Neutrophil (primary cell): ENCODE results near the gene STIM2.

ENCODE experiments used
- H3K27ac ChIP-seq: fragments of 200-600 bp; sonication (generic); 2 replicates; pipeline ENCODE4 v1.5.1; 2016; ENCODE audit warnings: mild to moderate bottlenecking, moderate library complexity
- H3K27me3 ChIP-seq: fragments of 200-600 bp; sonication (generic); 2 replicates; pipeline ENCODE4 v1.6.0; 2016; ENCODE audit warnings: mild to moderate bottlenecking
- H3K36me3 ChIP-seq: fragments of 200-600 bp; sonication (generic); 2 replicates; pipeline ENCODE4 v1.5.1; 2017
- H3K4me1 ChIP-seq, 2 experiments: fragments of 200-600 bp in 1 of 2; sonication (generic) in 1 of 2; 1 replicate in 1 of 2; 2 replicates in 1 of 2; pipeline versions ENCODE4 v1.5.1 to v1.6.1; 2013 to 2016; ENCODE audit warnings: low read depth in 1 of 2, low read length in 1 of 2, mild to moderate bottlenecking in 1 of 2, moderate library complexity in 1 of 2; ENCODE audit not compliant: control insufficient read depth in 1 of 2, insufficient read depth in 1 of 2
- H3K4me3 ChIP-seq, 2 experiments: fragments of 200-600 bp in 1 of 2; sonication (generic) in 1 of 2; 1 replicate in 1 of 2; 2 replicates in 1 of 2; pipeline ENCODE4 v1.5.1; 2013 to 2016; ENCODE audit warnings: low read depth in 1 of 2, low read length in 1 of 2, mild to moderate bottlenecking in 1 of 2, moderate library complexity in 1 of 2
- H3K9me3 ChIP-seq: fragments of 200-600 bp; sonication (generic); 2 replicates; pipeline ENCODE4 v1.5.1; 2016
- CTCF ChIP-seq: fragments of 200-600 bp; sonication (generic); IDR thresholded peaks from 2 replicates; pipeline ENCODE4 v1.5.1; 2016; ENCODE audit warnings: antibody characterized with exemption

STIM2 gene

GRCh38 chr4:27059446-27059845 lies 198.8 kb downstream of the STIM2 start:
- Histone ChIP-seq H3K4me1 (no peaks in the 10 kb centered on the region), H3K27ac (no peak overlapping the region), H3K27me3 (peaks cover 27% of the 10 kb centered on the region), H3K4me3 (no peak overlapping the region), H3K36me3 (no peaks in the 10 kb centered on the region), H3K9me3 (no peaks in the 10 kb centered on the region)
- TF ChIP-seq CTCF, result no peak

DNA sequence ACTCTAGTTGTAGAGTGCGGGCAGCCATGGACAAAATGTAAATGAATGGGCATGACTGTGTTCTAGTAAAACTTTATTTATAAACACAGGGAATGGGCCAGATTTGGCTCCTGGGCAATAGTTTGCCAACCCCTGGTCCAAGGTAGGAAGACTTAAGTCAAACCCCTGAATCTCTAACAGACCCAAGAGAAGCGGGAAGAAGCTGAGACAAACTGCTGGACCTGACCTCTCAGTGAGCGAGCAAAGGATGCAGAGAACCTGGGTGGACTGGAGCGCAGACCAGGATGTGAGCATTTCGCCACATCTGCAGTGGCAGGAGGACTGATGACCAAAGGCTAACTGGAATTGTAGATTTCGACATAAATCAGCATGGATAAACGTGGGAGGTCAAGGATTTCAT lies 201.6 kb downstream of the STIM2 start:
- H3K27ac ChIP-seq, result no peak overlapping the region
- no peaks in the 10 kb centered on the region for H3K9me3 ChIP-seq
- peaks cover 12 to 14% of the 10 kb centered on the region in 2 experiments for H3K4me1 ChIP-seq
- H3K27me3 ChIP-seq, result peaks cover 20% of the 10 kb centered on the region
- TF ChIP-seq CTCF, result no peak
- no peak overlapping the region for H3K4me3 ChIP-seq
- H3K36me3 ChIP-seq, result no peaks in the 10 kb centered on the region

DNA sequence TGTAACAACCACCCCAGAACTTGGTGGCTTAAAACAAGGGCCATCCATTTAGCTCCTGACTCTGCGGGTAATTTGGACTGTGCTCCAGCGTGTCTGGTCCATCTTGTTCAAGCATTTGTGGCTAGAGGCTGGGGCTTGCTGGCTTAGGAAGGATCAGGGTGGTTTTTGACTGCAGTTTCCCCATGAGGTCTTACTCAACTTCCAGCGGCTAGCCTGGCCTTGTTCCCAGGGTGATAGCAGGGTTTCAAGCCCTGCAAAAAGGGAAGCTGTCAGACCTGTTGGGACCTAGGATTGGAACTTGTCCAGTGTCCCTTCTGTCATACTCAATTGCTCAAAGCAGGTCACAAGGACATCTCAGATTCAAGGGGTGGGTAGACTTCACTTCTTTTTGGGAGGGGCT lies 205.9 kb downstream of the STIM2 start:
- Histone ChIP-seq H3K36me3 (no peaks in the 10 kb centered on the region), H3K27ac (no peak overlapping the region), H3K9me3 (no peaks in the 10 kb centered on the region), H3K4me1 (peaks cover 20 to 21% of the 10 kb centered on the region in 2 experiments), H3K27me3 (peaks cover 26% of the 10 kb centered on the region), H3K4me3 (no peak overlapping the region)
- no peak for TF ChIP-seq CTCF

DNA sequence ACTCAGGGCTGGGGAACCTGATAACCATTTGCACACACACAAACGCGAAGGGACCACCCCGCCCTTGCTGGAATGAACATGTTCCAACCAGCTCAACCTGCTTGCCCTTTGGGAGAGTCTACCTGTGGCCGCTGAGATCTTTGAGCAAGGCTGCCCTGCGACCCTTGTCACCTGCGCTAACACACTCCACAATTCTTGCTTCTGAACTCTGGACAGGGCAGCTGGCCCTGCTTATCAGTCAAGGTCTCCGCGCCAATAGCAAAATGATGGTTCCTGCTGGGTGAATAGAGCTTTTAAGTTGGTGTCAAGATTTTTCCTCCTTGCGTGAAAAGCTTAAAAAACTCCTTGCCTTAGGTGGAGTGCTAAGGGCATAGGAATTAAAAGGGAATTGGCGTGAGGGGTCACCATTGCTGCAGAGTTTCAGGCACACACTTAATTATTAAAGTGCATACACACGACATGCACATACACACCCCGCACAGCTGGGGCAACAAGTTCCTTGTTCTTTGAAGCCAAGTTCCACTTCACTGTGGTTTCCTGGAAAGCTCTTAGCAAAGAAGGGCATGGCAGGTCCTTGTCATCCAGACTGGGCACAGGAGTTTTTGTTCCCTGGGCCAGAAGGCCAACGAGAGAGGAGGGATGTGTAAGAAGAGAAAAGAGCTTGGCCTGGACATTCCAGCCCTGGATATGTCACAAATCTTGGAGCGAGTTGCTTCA lies 207.7 kb downstream of the STIM2 start:
- Histone ChIP-seq H3K4me1 (peaks cover 20 to 21% of the 10 kb centered on the region in 2 experiments), H3K27me3 (peaks cover 20% of the 10 kb centered on the region), H3K27ac (no peak overlapping the region), H3K36me3 (no peaks in the 10 kb centered on the region), H3K4me3 (no peak overlapping the region), H3K9me3 (no peaks in the 10 kb centered on the region)
- TF ChIP-seq CTCF, result no peak
